Trophoblast cell (in vitro differentiated cells and primary cell): Measurements from ENCODE around the gene SLC35F3.

Experiments used
- DNase-seq, 2 donors: peaks; one replicate each; pipeline ENCODE4 v3.0.0-alpha.2; 2016
- H2AFZ ChIP-seq: 2 replicates; pipeline ENCODE4 v1.6.1; 2013; ENCODE audit warnings: low read length, moderate library complexity, mild to moderate bottlenecking; ENCODE audit not compliant: insufficient read depth, poor library complexity
- H2AK5ac ChIP-seq: 2 replicates; pipeline ENCODE4 v1.6.1; 2013; ENCODE audit warnings: mild to moderate bottlenecking, low read length
- H2BK120ac ChIP-seq: 2 replicates; pipeline ENCODE4 v1.6.1; 2013; ENCODE audit warnings: low read length, mild to moderate bottlenecking, moderate library complexity; ENCODE audit not compliant: insufficient read depth, poor library complexity
- H2BK12ac ChIP-seq: 2 replicates; pipeline ENCODE4 v1.6.1; 2013; ENCODE audit warnings: mild to moderate bottlenecking, low read length, moderate library complexity
- H2BK5ac ChIP-seq: 2 replicates; pipeline ENCODE4 v1.6.1; 2013; ENCODE audit warnings: low read length, low read depth, moderate library complexity, mild to moderate bottlenecking; ENCODE audit not compliant: poor library complexity
- H3K14ac ChIP-seq: 2 replicates; pipeline ENCODE4 v1.6.1; 2013; ENCODE audit warnings: mild to moderate bottlenecking, low read length
- H3K18ac ChIP-seq: 2 replicates; pipeline ENCODE4 v1.6.1; 2013; ENCODE audit warnings: mild to moderate bottlenecking, low read length
- H3K23ac ChIP-seq: 2 replicates; pipeline ENCODE4 v1.6.1; 2013; ENCODE audit warnings: low read length
- H3K27ac ChIP-seq: 2 replicates; pipeline ENCODE4 v1.5.1; 2013; ENCODE audit warnings: low read depth, mild to moderate bottlenecking, inconsistent platforms, low read length, moderate library complexity
- H3K27me3 ChIP-seq: 2 replicates; pipeline ENCODE4 v1.6.1; 2013; ENCODE audit warnings: inconsistent platforms, mild to moderate bottlenecking, low read length, moderate library complexity; ENCODE audit not compliant: insufficient read depth
- H3K36me3 ChIP-seq, 2 experiments: 1 replicate in 1 of 2; 2 replicates in 1 of 2; pipeline ENCODE4 v1.6.1; 2013; ENCODE audit warnings: low read length in 2 of 2, mild to moderate bottlenecking in 2 of 2, moderate library complexity in 1 of 2; ENCODE audit not compliant: insufficient read depth in 2 of 2, control insufficient read depth in 1 of 2
- H3K4ac ChIP-seq: 2 replicates; pipeline ENCODE4 v1.6.1; 2013; ENCODE audit warnings: low read depth, mild to moderate bottlenecking, low read length, moderate library complexity
- H3K4me1 ChIP-seq, 2 experiments: 1 replicate in 1 of 2; 2 replicates in 1 of 2; pipeline ENCODE4 v1.6.1; 2013; ENCODE audit warnings: low read length in 2 of 2, mild to moderate bottlenecking in 2 of 2, moderate library complexity in 1 of 2; ENCODE audit not compliant: insufficient read depth in 2 of 2, control insufficient read depth in 1 of 2
- H3K4me2 ChIP-seq: 2 replicates; pipeline ENCODE4 v1.6.1; 2013; ENCODE audit warnings: inconsistent platforms, mild to moderate bottlenecking, low read length, moderate library complexity
- H3K4me3 ChIP-seq: 2 replicates; pipeline ENCODE4 v1.5.1; 2013; ENCODE audit warnings: mild to moderate bottlenecking, low read depth, low read length, inconsistent platforms
- H3K79me1 ChIP-seq: one replicate; pipeline ENCODE4 v1.6.1; 2013; ENCODE audit warnings: low read length
- H3K79me2 ChIP-seq: 2 replicates; pipeline ENCODE4 v1.6.1; 2013; ENCODE audit warnings: low read length, mild to moderate bottlenecking; ENCODE audit not compliant: control insufficient read depth, insufficient read depth, poor library complexity
- H3K9ac ChIP-seq: 2 replicates; pipeline ENCODE4 v1.6.1; 2013; ENCODE audit warnings: mild to moderate bottlenecking, low read length
- H3K9me3 ChIP-seq: 2 replicates; pipeline ENCODE4 v1.6.1; 2013; ENCODE audit warnings: low read depth, mild to moderate bottlenecking, control low read depth, inconsistent platforms, low read length; ENCODE audit not compliant: insufficient read depth
- H4K12ac ChIP-seq: 2 replicates; pipeline ENCODE4 v1.6.1; 2013; ENCODE audit warnings: low read depth, mild to moderate bottlenecking, low read length, moderate library complexity
- H4K8ac ChIP-seq: 2 replicates; pipeline ENCODE4 v1.6.1; 2013; ENCODE audit warnings: low read depth, mild to moderate bottlenecking, low read length, moderate library complexity
- H4K91ac ChIP-seq: one replicate; pipeline ENCODE4 v1.6.1; 2013; ENCODE audit warnings: low read depth, mild to moderate bottlenecking, low read length, moderate library complexity
- WGBS: extraction: QIAGEN DNeasy Blood & Tissue Kit; methylation state at CpG from one replicate; pipeline ENCODE4 v1.1.7; 2013; ENCODE audit warnings: missing lambda C conversion rate; ENCODE audit not compliant: insufficient read length, insufficient coverage; ENCODE audit errors: extremely low coverage; 5-methylcytosine and 5-hydroxymethylcytosine counted together

SLC35F3 gene

GRCh38 chr1:233946724-233947123 lies 42.2 kb downstream of the SLC35F3 start:
- Histone ChIP-seq H3K79me2 (no peaks in the 10 kb centered on the region), H3K23ac (no peak overlapping the region), H3K79me1 (no peaks in the 10 kb centered on the region), H3K4ac (no peak overlapping the region), H3K4me3 (no peak overlapping the region), H3K14ac (no peak overlapping the region), H3K9ac (no peak overlapping the region), H2AFZ (no peak overlapping the region), H2BK12ac (no peak overlapping the region), H2AK5ac (no peak overlapping the region), H3K4me1 (no peaks in the 10 kb centered on the region), H3K27me3 (no peaks in the 10 kb centered on the region), H2BK120ac (no peak overlapping the region), H3K27ac (no peak overlapping the region), H2BK5ac (no peak overlapping the region), H3K36me3 (no peaks in the 10 kb centered on the region), H3K9me3 (no peaks in the 10 kb centered on the region), H4K12ac (no peak overlapping the region), H3K4me2 (no peak overlapping the region), H4K8ac (no peak overlapping the region), H3K18ac (no peak overlapping the region), H4K91ac (no peak overlapping the region)
- WGBS, result no CpG with 5 or more reads among the region's 1 CpG
- no peak for DNase-seq

- H2BK12ac ChIP-seq, result no peak overlapping the region
- no peak overlapping the region for H3K4me3 ChIP-seq
- no peak for DNase-seq
- H3K4me2 ChIP-seq, result no peak overlapping the region
- no CpG with 5 or more reads among the region's 1 CpG for WGBS
- H3K9ac ChIP-seq, result no peak overlapping the region
- H3K4me1 ChIP-seq, result no peaks in the 10 kb centered on the region
- no peaks in the 10 kb centered on the region for H3K79me1 ChIP-seq
- H3K9me3 ChIP-seq, result no peaks in the 10 kb centered on the region
- H2BK120ac ChIP-seq, result no peak overlapping the region
- H3K36me3 ChIP-seq, result no peaks in the 10 kb centered on the region
- no peak overlapping the region for H2AFZ ChIP-seq
- H3K27ac ChIP-seq, result no peak overlapping the region
- no peak overlapping the region for H2BK5ac ChIP-seq
- H3K27me3 ChIP-seq, result no peaks in the 10 kb centered on the region
- no peaks in the 10 kb centered on the region for H3K79me2 ChIP-seq
- H4K8ac ChIP-seq, result no peak overlapping the region
- no peak overlapping the region for H3K18ac ChIP-seq
- no peak overlapping the region for H4K91ac ChIP-seq
- H3K14ac ChIP-seq, result no peak overlapping the region
- H3K23ac ChIP-seq, result no peak overlapping the region
- H3K4ac ChIP-seq, result no peak overlapping the region
- no peak overlapping the region for H4K12ac ChIP-seq
- H2AK5ac ChIP-seq, result no peak overlapping the region
These were observed 47.3 kb downstream of the SLC35F3 start for GRCh38 chr1:233951804-233952203.

- Histone ChIP-seq H3K4me3 (no peak overlapping the region), H2BK12ac (no peak overlapping the region), H2BK5ac (no peak overlapping the region), H3K9ac (no peak overlapping the region), H4K8ac (no peak overlapping the region), H4K12ac (no peak overlapping the region), H3K27me3 (no peaks in the 10 kb centered on the region), H4K91ac (no peak overlapping the region), H2AFZ (no peak overlapping the region), H3K9me3 (no peaks in the 10 kb centered on the region), H3K23ac (no peak overlapping the region), H2AK5ac (no peak overlapping the region), H3K14ac (no peak overlapping the region), H3K4ac (no peak overlapping the region), H3K79me1 (no peaks in the 10 kb centered on the region), H3K79me2 (no peaks in the 10 kb centered on the region), H3K4me2 (no peak overlapping the region), H3K18ac (no peak overlapping the region), H3K36me3 (no peaks in the 10 kb centered on the region), H2BK120ac (no peak overlapping the region), H3K4me1 (no peaks in the 10 kb centered on the region), H3K27ac (no peak overlapping the region)
- DNase-seq, result no peak
- no CpG with 5 or more reads among the region's 4 CpGs for WGBS
These were observed 53.2 kb downstream of the SLC35F3 start for GRCh38 chr1:233957691-233958090.

- Histone ChIP-seq H3K79me1 (no peaks in the 10 kb centered on the region), H3K9ac (no peak overlapping the region), H4K12ac (no peak overlapping the region), H2BK5ac (no peak overlapping the region), H3K36me3 (no peaks in the 10 kb centered on the region), H3K14ac (no peak overlapping the region), H4K8ac (no peak overlapping the region), H3K27ac (no peak overlapping the region), H3K9me3 (peaks cover under 1% of the 10 kb centered on the region), H4K91ac (no peak overlapping the region), H3K18ac (no peak overlapping the region), H3K4me3 (no peak overlapping the region), H3K4ac (no peak overlapping the region), H3K23ac (no peak overlapping the region), H3K4me1 (no peaks in the 10 kb centered on the region), H3K4me2 (no peak overlapping the region), H3K27me3 (no peaks in the 10 kb centered on the region), H3K79me2 (no peaks in the 10 kb centered on the region), H2AFZ (no peak overlapping the region), H2BK120ac (no peak overlapping the region), H2BK12ac (no peak overlapping the region), H2AK5ac (no peak overlapping the region)
- DNase-seq, result no peak
- no CpG with 5 or more reads among the region's 3 CpGs for WGBS
These were observed 54.6 kb downstream of the SLC35F3 start for GRCh38 chr1:233959102-233959501.
